Measurements from ENCODE around the gene TCEA3. TPM values are rescaled to one million over a fixed set of nuclear protein-coding genes. Genes with fewer than 3 reads are reported as not detected.

The TCEA3 gene
- polyA plus RNA-seq, 1 donor (not counting 4 experiments of a cell fraction or from before 2014, with no cell fraction given), result 0.38 TPM

DNA sequence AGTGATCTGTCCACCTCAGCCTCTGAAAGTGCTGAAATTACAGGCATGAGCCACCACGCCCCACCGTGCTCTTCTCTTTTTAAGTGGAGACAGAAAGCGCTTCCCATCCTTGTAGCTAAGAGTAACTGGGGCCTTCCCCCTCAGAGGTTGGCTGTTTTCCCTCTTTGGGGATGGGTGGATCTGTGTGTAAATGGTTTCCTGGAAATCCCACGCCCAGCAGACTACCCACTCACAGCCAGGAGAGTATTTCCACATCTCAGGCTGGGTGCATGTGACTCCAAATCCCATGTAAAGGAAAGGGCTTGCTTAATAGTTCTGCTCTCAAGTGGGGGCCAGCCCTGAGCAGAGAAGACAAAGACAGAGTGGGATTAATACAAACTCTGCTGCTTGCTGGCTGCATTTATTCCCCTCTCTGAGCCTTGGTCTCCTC is 19.6 kb upstream of the TCEA3 start:
- DNase-seq (ENCODE audit: low read depth, low spot score), result no peak
- TF ChIP-seq, protein P1, sequence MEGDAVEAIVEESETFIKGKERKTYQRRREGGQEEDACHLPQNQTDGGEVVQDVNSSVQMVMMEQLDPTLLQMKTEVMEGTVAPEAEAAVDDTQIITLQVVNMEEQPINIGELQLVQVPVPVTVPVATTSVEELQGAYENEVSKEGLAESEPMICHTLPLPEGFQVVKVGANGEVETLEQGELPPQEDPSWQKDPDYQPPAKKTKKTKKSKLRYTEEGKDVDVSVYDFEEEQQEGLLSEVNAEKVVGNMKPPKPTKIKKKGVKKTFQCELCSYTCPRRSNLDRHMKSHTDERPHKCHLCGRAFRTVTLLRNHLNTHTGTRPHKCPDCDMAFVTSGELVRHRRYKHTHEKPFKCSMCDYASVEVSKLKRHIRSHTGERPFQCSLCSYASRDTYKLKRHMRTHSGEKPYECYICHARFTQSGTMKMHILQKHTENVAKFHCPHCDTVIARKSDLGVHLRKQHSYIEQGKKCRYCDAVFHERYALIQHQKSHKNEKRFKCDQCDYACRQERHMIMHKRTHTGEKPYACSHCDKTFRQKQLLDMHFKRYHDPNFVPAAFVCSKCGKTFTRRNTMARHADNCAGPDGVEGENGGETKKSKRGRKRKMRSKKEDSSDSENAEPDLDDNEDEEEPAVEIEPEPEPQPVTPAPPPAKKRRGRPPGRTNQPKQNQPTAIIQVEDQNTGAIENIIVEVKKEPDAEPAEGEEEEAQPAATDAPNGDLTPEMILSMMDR (optimal IDR thresholded peaks at IDR 0.05 in 1 of 3, IDR thresholded peaks at IDR 0.05 in 1 of 3, conservative IDR thresholded peaks at IDR 0.05 in 1 of 3; ENCODE audit: extremely low read depth in 1 of 3, insufficient read depth in 2 of 3, low read length in 3 of 3), result no peak
- TF ChIP-seq EZH2 (IDR thresholded peaks at IDR 0.05; ENCODE audit: low read length), result no peak
- dilution Hi-C loops (cut with MboI; ENCODE audit: extremely low pct_ligation_motif_present, low sequenced_read_pairs), result no loop called here
- H3K4me3 ChIP-seq (ENCODE audit: control insufficient read depth in 2 of 3, extremely low read depth in 1 of 3, insufficient read depth in 2 of 3, low read depth in 1 of 3, low read length in 3 of 3), result no peak overlapping the region
- H3K36me3 ChIP-seq (ENCODE audit: control insufficient read depth in 2 of 2, extremely low read depth in 1 of 2, insufficient read depth in 2 of 2, low read length in 2 of 2), result peaks cover 0 to 8% of the 10 kb centered on the region in 2 experiments
- no peaks in the 10 kb centered on the region for H3K27me3 ChIP-seq (ENCODE audit: control insufficient read depth, extremely low read depth, insufficient read depth, low read length)
- peaks cover 4% of the 10 kb centered on the region for H3K4me1 ChIP-seq (ENCODE audit: control insufficient read depth, extremely low read depth, insufficient read depth, low read length)
- no peak overlapping the region for H3K27ac ChIP-seq (ENCODE audit: control insufficient read depth, insufficient read depth, low read length)
- H3K4me2 ChIP-seq (ENCODE audit: control insufficient read depth, extremely low read depth, insufficient read depth, low read depth, low read length), result no peak overlapping the region
- H3K9me3 ChIP-seq (ENCODE audit: control insufficient read depth, low read depth, low read length), result no peaks in the 10 kb centered on the region
- no peaks in the 10 kb centered on the region for H3K79me2 ChIP-seq (ENCODE audit: control insufficient read depth, insufficient read depth, low read length)
- H2AFZ ChIP-seq (ENCODE audit: control insufficient read depth, low read length), result no peak overlapping the region
- H3K9ac ChIP-seq (ENCODE audit: control insufficient read depth, extremely low read depth, insufficient read depth, low read length), result no peak overlapping the region
- no peaks in the 10 kb centered on the region for H3K9me1 ChIP-seq (ENCODE audit: control insufficient read depth, extremely low read depth, insufficient read depth, low read length)
- H4K20me1 ChIP-seq (ENCODE audit: control insufficient read depth, extremely low read depth, insufficient read depth, low read length), result no peaks in the 10 kb centered on the region
- no peak for FAIRE-seq

DNA sequence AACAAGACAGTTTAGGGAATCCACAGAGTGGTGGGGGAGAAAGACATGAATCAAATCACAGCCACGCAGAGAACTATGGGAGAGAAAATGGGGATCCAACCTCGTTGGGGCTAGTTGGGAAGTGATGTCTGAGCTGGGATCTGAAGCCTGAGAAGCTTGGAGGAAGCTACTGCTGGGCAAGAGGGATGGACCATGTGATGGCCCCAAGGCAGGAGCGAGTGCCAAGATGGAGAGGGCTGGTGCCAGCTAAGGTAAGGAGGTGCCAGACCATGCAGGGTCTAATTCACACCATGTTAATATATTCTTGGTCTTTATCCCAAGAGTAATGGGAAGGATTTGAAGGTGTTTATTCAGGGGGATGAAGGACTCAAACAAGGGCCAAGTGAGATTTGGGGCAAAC is 18.2 kb upstream of the TCEA3 start:
- Histone ChIP-seq H3K79me2 (ENCODE audit: control insufficient read depth, insufficient read depth, low read length) (no peaks in the 10 kb centered on the region), H3K27ac (ENCODE audit: control insufficient read depth, insufficient read depth, low read length) (no peak overlapping the region), H3K9me1 (ENCODE audit: control insufficient read depth, extremely low read depth, insufficient read depth, low read length) (no peaks in the 10 kb centered on the region), H3K9ac (ENCODE audit: control insufficient read depth, extremely low read depth, insufficient read depth, low read length) (no peak overlapping the region), H2AFZ (ENCODE audit: control insufficient read depth, low read length) (no peak overlapping the region), H3K4me3 (ENCODE audit: control insufficient read depth in 2 of 3, extremely low read depth in 1 of 3, insufficient read depth in 2 of 3, low read depth in 1 of 3, low read length in 3 of 3) (no peak overlapping the region), H3K27me3 (ENCODE audit: control insufficient read depth, extremely low read depth, insufficient read depth, low read length) (no peaks in the 10 kb centered on the region), H3K36me3 (ENCODE audit: control insufficient read depth in 2 of 2, extremely low read depth in 1 of 2, insufficient read depth in 2 of 2, low read length in 2 of 2) (peaks cover 0 to 10% of the 10 kb centered on the region in 2 experiments), H3K4me2 (ENCODE audit: control insufficient read depth, extremely low read depth, insufficient read depth, low read depth, low read length) (no peak overlapping the region), H4K20me1 (ENCODE audit: control insufficient read depth, extremely low read depth, insufficient read depth, low read length) (no peaks in the 10 kb centered on the region), H3K4me1 (ENCODE audit: control insufficient read depth, extremely low read depth, insufficient read depth, low read length) (no peaks in the 10 kb centered on the region), H3K9me3 (ENCODE audit: control insufficient read depth, low read depth, low read length) (no peaks in the 10 kb centered on the region)
- no peak for FAIRE-seq
- TF ChIP-seq EZH2 (IDR thresholded peaks at IDR 0.05; ENCODE audit: low read length), result no peak
- TF ChIP-seq, protein P1 (optimal IDR thresholded peaks at IDR 0.05 in 1 of 3, IDR thresholded peaks at IDR 0.05 in 1 of 3, conservative IDR thresholded peaks at IDR 0.05 in 1 of 3; ENCODE audit: extremely low read depth in 1 of 3, insufficient read depth in 2 of 3, low read length in 3 of 3), result no peak
- no peak for DNase-seq (ENCODE audit: low read depth, low spot score)
- dilution Hi-C loops (cut with MboI; ENCODE audit: extremely low pct_ligation_motif_present, low sequenced_read_pairs), result no loop called here

Measured in keratinocyte (primary cell).